Umbilical cord (tissue), 2 donors: ENCODE data around the gene NDUFS6. TPM values are rescaled to one million over a fixed set of nuclear protein-coding genes. Genes with fewer than 3 reads are reported as not detected.

Source experiments
- DNase-seq: peaks from one replicate; pipeline ENCODE4 v3.0.0-alpha.2; 2015; ENCODE audit warnings: low spot score
- total RNA-seq: library from RNA; depleted of rRNA; stranded (reverse); fragments of >200 nt; gene quantifications from one replicate; pipeline ENCODE4 v1.2.3, GENCODE V29; 2014; ENCODE audit warnings: low replicate concordance; ENCODE audit not compliant: insufficient read depth

Gene NDUFS6
- total RNA-seq, 1 donor from 2014 or later = 33.9 TPM

GRCh38 chr5:1850324-1851154 lies 49.3 kb downstream of the NDUFS6 start:
- no peak for DNase-seq

- DNase-seq = no peak
Observed at GRCh38 chr5:1851290-1851934, 50.2 kb downstream of the NDUFS6 start.

GRCh38 chr5:1852324-1852947 lies 51.2 kb downstream of the NDUFS6 start:
- no peak for DNase-seq

- no peak for DNase-seq
Observed at GRCh38 chr5:1853531-1853930, 52.3 kb downstream of the NDUFS6 start.

- no peak for DNase-seq
Observed at GRCh38 chr5:1855075-1855474, 53.9 kb downstream of the NDUFS6 start.

- no peak for DNase-seq
Observed at GRCh38 chr5:1855596-1855995, 54.4 kb downstream of the NDUFS6 start.

- no peak for DNase-seq
Observed at GRCh38 chr5:1856596-1857255, 55.5 kb downstream of the NDUFS6 start.

- no peak for DNase-seq
Observed at GRCh38 chr5:1857256-1857600, 56.0 kb downstream of the NDUFS6 start.

- DNase-seq = no peak
Observed at GRCh38 chr5:1858436-1858835, 57.2 kb downstream of the NDUFS6 start.

- DNase-seq = no peak
Observed at GRCh38 chr5:1859099-1859498, 57.9 kb downstream of the NDUFS6 start.

- DNase-seq = no peak
Observed at GRCh38 chr5:1860021-1860610, 58.9 kb downstream of the NDUFS6 start.

- DNase-seq = no peak
Observed at GRCh38 chr5:1860949-1861348, 59.7 kb downstream of the NDUFS6 start.

GRCh38 chr5:1864896-1865440 lies 63.8 kb downstream of the NDUFS6 start:
- DNase-seq = no peak

- no peak for DNase-seq
Observed at GRCh38 chr5:1865486-1865885, 64.3 kb downstream of the NDUFS6 start.

Other genes starting within 250 kb of the NDUFS6 start
- gene MRPL36, start 1.6 kb upstream of the NDUFS6 start, total RNA-seq = 18.8 TPM
- gene IRX4, start 81.5 kb downstream of the NDUFS6 start, total RNA-seq = not detected